Testis (tissue), 3 donors: ENCODE measurements around the gene SPOP. TPM values are rescaled to one million over a fixed set of nuclear protein-coding genes. Genes with fewer than 3 reads are reported as not detected.
"Not testable (repeated sequence)": the region's sequence is repeated elsewhere in the genome, so short reads cannot be mapped to it uniquely, and the experiment has no call there.

Experiments
- DNase-seq: peaks from one replicate; pipeline ENCODE4 v3.0.0-alpha.2; 2019
- H3K27ac ChIP-seq, 2 donors: fragments of 200-600 bp; sonication (generic); one replicate each; pipeline ENCODE4 v1.5.1; 2019
- H3K27me3 ChIP-seq: fragments of 200-600 bp; sonication (generic); one replicate; pipeline ENCODE4 v1.5.1; 2019
- H3K36me3 ChIP-seq: fragments of 200-600 bp; sonication (generic); one replicate; pipeline ENCODE4 v1.5.1; 2017; ENCODE audit warnings: low read depth; ENCODE audit errors: missing control alignments
- H3K4me1 ChIP-seq: fragments of 200-600 bp; sonication (generic); one replicate; pipeline ENCODE4 v1.5.1; 2019
- H3K4me3 ChIP-seq, 2 donors: fragments of 200-600 bp; sonication (generic); one replicate each; pipeline ENCODE4 v1.5.1; 2017 to 2019
- H3K9me3 ChIP-seq: fragments of 200-600 bp; sonication (generic); one replicate; pipeline ENCODE4 v1.5.1; 2017
- POLR2A ChIP-seq: fragments of 450-650 bp; IDR thresholded peaks from one replicate; pipeline ENCODE4 v1.6.1; 2017; ENCODE audit warnings: antibody characterized with exemption, mild to moderate bottlenecking, moderate library complexity
- WGBS, 2 donors: methylation state at CpG; one replicate each; pipeline ENCODE4 v1.1.5; 2018; 5-methylcytosine and 5-hydroxymethylcytosine counted together
- intact Hi-C: fragments of 100-400 bp; cut with DNase I; formaldehyde crosslinking; loops from one replicate; pipeline ENCODE4 v1.15.1; 2023; ENCODE audit warnings: low total_unique reads
- polyA plus RNA-seq: library from polyadenylated mRNA; stranded (reverse); fragments of 350-450 nt; fragmentation: Illumina TruSeq; extraction: RNeasy Lipid Tissue Mini Kit (QIAGEN cat#74804); gene quantifications from one replicate; pipeline ENCODE4 v1.2.3, GENCODE V29; 2014; ENCODE audit warnings: low read depth, low replicate concordance; ENCODE audit not compliant: insufficient read depth
- total RNA-seq, 2 donors: library from RNA; depleted of rRNA; stranded (reverse); fragments of >200 nt; gene quantifications; one replicate each; pipeline ENCODE4 v1.2.3, GENCODE V29; 2016
- TF ChIP-seq, protein P1 (sequence below), 3 experiments: fragments of 450-650 bp in 2 of 3; fragments of 200-600 bp in 1 of 3; sonication (generic) in 1 of 3; IDR thresholded peaks; one replicate each; pipeline ENCODE4 v1.5.1; 2016 to 2019; ENCODE audit warnings: antibody characterized with exemption in 3 of 3, mild to moderate bottlenecking in 2 of 3, moderate library complexity in 1 of 3

The SPOP gene
- total and polyA plus RNA-seq, 3 donors from 2014 or later = 39.6 to 60.6 (median 52.0) TPM

DNA sequence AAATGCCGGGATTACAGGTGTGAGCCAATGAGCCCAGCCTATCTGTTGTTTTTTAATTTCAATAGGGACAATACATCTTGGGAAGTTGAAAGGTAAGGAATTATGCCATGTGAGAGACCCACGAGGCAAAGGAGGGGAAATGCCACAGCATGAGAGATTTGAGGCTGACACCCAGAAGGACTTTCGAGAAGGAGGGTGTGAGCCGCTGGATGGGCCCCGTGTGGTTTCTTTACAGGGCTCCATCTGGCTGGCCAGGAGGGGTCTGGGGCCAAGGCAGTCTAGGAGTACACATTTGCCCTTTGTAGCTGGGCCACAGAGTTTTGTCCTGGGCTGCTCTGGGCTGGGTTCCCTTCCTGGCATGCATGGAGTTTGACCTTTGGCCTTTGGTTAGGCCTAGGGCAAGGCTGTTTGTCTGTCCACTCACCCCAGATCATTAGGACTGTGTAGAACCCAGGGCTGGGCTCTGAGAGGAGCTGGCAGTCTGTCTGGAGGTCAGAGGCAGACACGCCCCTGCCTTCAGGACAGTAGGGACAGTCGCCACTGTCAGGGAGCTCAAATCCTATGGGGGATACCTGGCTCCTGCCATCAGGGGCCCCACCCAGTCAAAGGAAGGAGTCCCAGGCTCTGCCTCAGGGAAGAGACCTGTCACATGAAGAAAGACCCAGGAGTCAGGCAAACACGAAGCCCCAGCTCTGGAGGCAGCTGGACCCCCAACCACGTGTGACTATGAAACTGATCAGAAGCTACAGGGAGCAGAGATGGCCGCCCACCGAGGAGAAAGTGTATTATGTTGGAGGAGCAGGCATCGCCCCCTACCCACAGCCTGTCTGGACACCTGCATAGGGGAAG lies 126.5 kb downstream of the SPOP start:
- Histone ChIP-seq H3K9me3 (no peaks in the 10 kb centered on the region), H3K27ac (no peak overlapping the region), H3K4me3 (no peak overlapping the region), H3K4me1 (peaks cover 29% of the 10 kb centered on the region), H3K36me3 (no peaks in the 10 kb centered on the region), H3K27me3 (no peaks in the 10 kb centered on the region)
- intact Hi-C loops = loop anchor here (5.0 to 10.0 kb wide), 2 partner anchors 54 to 117 kb away; partner anchors contain the start of gene NGFR
- 91% methylated on average over 10 to 12 of the region's 12 CpGs for WGBS, 2 donors
- DNase-seq = no peak
- TF ChIP-seq, protein P1, sequence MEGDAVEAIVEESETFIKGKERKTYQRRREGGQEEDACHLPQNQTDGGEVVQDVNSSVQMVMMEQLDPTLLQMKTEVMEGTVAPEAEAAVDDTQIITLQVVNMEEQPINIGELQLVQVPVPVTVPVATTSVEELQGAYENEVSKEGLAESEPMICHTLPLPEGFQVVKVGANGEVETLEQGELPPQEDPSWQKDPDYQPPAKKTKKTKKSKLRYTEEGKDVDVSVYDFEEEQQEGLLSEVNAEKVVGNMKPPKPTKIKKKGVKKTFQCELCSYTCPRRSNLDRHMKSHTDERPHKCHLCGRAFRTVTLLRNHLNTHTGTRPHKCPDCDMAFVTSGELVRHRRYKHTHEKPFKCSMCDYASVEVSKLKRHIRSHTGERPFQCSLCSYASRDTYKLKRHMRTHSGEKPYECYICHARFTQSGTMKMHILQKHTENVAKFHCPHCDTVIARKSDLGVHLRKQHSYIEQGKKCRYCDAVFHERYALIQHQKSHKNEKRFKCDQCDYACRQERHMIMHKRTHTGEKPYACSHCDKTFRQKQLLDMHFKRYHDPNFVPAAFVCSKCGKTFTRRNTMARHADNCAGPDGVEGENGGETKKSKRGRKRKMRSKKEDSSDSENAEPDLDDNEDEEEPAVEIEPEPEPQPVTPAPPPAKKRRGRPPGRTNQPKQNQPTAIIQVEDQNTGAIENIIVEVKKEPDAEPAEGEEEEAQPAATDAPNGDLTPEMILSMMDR (IDR thresholded peaks at IDR 0.05) = no peak
- no peak for TF ChIP-seq POLR2A

DNA sequence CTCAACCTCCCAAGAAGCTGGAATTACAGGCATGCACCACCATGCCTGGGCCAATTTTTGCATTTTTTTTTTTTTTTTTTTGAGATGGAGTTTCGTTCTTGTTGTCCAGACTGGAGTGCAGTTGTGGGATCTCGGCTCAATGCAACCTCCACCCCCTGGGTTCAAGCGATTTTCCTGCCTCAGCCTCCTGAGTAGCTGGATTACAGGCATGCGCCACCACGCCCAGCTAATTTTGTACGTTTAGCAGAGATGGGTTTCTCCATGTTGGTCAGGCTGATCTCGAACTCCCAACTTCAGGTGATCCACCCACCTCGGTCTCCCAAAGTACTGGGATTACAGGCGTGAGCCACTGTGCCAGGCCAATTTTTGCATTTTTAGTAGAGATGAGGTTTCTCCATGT lies 127.1 kb downstream of the SPOP start:
- H3K36me3 ChIP-seq, H3K27me3 ChIP-seq, H3K27ac ChIP-seq, H3K4me3 ChIP-seq, H3K9me3 ChIP-seq, DNase-seq: not testable (repeated sequence)
- WGBS, 2 donors = 85 to 96% methylated on average over 9 of the region's 9 CpGs
- intact Hi-C loops = loop anchor here (5.0 to 10.0 kb wide), 2 partner anchors 53 to 116 kb away; partner anchors contain the start of gene NGFR
- peaks cover 23% of the 10 kb centered on the region for H3K4me1 ChIP-seq

DNA sequence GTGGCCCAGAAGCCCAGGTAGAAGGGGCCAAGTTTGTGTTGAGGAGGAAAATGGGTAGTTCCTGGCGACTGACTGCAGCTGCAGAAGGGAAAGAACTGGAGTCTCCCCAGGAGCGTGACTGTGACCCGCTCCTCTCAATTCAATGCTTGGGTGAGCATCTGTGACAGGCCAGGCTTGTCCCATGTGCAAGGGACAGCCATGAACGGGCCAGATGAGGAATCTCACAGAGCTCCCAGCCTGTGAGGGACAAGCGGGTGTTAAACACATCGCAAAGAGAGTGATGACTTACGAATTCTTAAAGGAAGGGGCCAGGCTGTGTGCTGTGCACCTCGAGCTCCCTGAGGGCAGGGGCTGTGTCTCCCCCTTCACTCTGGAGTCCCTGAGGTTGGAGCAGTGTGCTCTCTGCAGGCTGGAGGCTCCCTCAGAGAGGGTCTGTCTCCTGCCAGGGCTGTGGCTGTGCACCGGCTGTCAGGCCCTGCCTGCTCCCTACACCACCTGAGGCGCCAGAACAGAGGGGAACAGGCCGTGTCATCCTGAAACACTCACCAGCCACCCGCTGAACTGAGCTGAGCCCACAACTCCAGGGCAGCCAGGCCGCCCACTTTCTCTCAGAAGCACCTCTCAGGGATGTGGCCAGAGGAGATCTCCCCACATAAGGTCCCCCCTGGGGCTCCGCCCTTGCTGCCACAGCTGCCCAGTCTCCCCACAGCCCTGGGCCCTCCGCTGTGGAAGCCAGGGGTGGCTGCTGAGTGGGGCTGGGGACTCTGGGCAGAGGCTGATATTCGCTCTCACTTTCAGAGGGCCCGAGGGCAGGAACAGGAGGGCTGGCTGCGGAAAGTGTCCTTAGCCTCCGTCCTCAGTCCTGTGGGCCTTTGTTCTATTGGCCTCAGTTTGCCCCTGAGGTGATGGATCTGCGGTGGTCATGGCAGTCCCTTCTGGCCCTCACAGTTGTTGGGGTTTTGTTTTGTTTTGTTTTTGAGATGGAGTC lies 127.9 kb downstream of the SPOP start:
- Histone ChIP-seq H3K27me3 (no peaks in the 10 kb centered on the region), H3K36me3 (no peaks in the 10 kb centered on the region), H3K9me3 (no peaks in the 10 kb centered on the region), H3K27ac (no peak overlapping the region), H3K4me1 (peaks cover 17% of the 10 kb centered on the region), H3K4me3 (no peak overlapping the region)
- 91 to 95% methylated on average over 13 to 20 of the region's 20 CpGs for WGBS, 2 donors
- no peak for DNase-seq
- intact Hi-C loops = loop anchor here (5.0 to 10.0 kb wide), 2 partner anchors 53 to 115 kb away; partner anchors contain the start of gene NGFR
- TF ChIP-seq POLR2A = no peak
- TF ChIP-seq, protein P1 (IDR thresholded peaks at IDR 0.05) = no peak

DNA sequence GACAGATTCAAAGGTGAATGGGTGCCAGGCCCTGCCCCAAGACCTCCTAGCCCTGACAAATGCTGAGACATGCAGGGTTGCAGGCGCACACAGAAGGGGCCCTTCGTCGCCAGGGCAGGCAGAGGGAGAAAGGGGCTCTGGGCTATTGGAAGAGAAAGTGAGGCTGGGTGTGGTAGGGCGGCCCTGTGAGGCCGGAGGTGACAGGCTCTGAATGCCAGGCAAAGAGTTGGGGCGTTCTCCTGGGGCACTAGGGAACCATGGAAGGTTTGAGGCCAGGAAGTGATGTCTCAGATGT lies 128.6 kb downstream of the SPOP start:
- no peak for DNase-seq
- WGBS, 2 donors = 93 to 99% methylated on average over 6 of the region's 6 CpGs
- H3K36me3 ChIP-seq = no peaks in the 10 kb centered on the region
- H3K9me3 ChIP-seq = no peaks in the 10 kb centered on the region
- no peak overlapping the region for H3K4me3 ChIP-seq
- no peak overlapping the region for H3K27ac ChIP-seq
- H3K4me1 ChIP-seq = peaks cover 16% of the 10 kb centered on the region
- H3K27me3 ChIP-seq = no peaks in the 10 kb centered on the region
- intact Hi-C loops = no loop called here
- TF ChIP-seq POLR2A = no peak
- TF ChIP-seq, protein P1 (IDR thresholded peaks at IDR 0.05) = no peak

Other genes with a start within 250 kb of the SPOP start
- gene NGFR, start 182.8 kb downstream of the SPOP start, total RNA-seq = 10 to 100 TPM; 11.3 to 20.6 TPM
- 21.5 TPM for gene NGFR, start 182.8 kb downstream of the SPOP start, polyA plus RNA-seq
- 1 to 10 TPM; 4.1 to 5.6 TPM for gene NXPH3, start 102.2 kb downstream of the SPOP start, total RNA-seq
- gene NXPH3, start 102.2 kb downstream of the SPOP start, polyA plus RNA-seq = 5.8 TPM
- gene SLC35B1, start 29.9 kb upstream of the SPOP start, total RNA-seq = 10 to 100 TPM; 39.9 to 45.4 TPM
- 66.3 TPM for gene SLC35B1, start 29.9 kb upstream of the SPOP start, polyA plus RNA-seq
- 10 to 100 TPM; 30.2 to 38.1 TPM for gene FAM117A, start 86.0 kb upstream of the SPOP start, total RNA-seq
- 67.3 TPM for gene FAM117A, start 86.0 kb upstream of the SPOP start, polyA plus RNA-seq
- gene KAT7, start 110.6 kb upstream of the SPOP start, total RNA-seq = 100 to 1,000 TPM; 122 to 123 TPM
- 181 TPM for gene KAT7, start 110.6 kb upstream of the SPOP start, polyA plus RNA-seq
- not detected for gene TAC4, start 170.0 kb upstream of the SPOP start, total RNA-seq
- gene TAC4, start 170.0 kb upstream of the SPOP start, polyA plus RNA-seq = not detected